Activated T-helper 1 cell treated with anti-CD3 and anti-CD28 coated beads, Interleukin-2, amount 50 U/mL, for 16 hours (primary cell): ENCODE data around the gene DCC.

Experiments
- DNase-seq, 2 donors: peaks; one replicate each; pipeline ENCODE4 v3.0.0-alpha.2; 2020; ENCODE audit warnings: low read depth in 1 of 2, low spot score in 1 of 2

DCC gene

GRCh38 chr18:52415131-52415530 is 75.1 kb downstream of the DCC start:
- no peak for DNase-seq

DNA sequence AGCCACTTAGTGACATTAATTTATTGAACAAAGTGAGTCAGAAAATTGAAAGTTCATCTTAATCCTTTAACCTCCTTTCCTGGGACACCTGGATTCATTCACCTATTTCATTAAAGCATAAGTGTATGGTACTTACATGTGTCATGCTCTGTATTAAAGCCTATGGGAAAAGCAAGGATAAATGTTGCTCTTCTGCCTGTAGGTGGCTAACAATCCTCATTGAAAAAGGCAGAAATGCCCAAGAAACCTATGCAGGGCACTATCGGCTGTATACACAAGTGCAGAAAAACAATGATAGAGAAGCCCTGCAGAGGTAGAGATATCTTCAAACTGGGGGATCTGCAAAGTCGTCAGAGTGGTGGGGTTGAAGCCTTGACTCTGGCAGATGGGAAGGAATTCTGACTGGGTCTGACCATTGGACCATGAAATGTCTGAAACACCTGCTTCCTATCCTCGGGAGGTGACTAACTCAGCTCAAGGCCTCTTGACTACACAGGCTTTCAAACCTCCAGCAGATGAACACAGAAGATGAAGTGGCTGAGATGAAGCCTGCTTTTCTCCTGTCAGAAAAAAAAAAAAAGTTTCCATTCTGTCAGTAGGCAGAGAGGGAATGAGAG is 83.1 kb downstream of the DCC start:
- DNase-seq, result no peak

DNA sequence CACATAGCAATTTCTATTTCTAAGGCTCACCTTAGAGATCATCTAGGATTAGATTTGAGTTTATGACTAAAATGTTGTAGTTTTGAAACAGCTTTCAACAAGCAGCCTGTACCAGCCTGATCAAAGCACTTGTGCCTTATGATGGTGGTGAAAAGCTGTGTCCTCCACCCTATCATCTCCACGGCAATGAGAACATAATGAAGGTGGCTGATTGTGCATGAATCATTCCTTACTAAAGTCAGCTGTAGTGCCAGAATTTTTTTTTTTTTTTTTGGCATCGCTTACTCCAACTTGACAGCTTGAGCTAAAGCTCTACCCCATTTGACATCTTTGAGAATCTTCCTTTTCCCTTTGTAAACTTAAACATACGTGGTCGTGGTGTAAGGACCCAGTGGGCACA is 86.0 kb downstream of the DCC start:
- DNase-seq, result no peak

- DNase-seq, result no peak
Observed at GRCh38 chr18:52426462-52426861, 86.5 kb downstream of the DCC start.

- DNase-seq, result no peak
Observed at GRCh38 chr18:52427521-52428175, 87.7 kb downstream of the DCC start.

GRCh38 chr18:52431683-52432082 is 91.7 kb downstream of the DCC start:
- no peak for DNase-seq

DNA sequence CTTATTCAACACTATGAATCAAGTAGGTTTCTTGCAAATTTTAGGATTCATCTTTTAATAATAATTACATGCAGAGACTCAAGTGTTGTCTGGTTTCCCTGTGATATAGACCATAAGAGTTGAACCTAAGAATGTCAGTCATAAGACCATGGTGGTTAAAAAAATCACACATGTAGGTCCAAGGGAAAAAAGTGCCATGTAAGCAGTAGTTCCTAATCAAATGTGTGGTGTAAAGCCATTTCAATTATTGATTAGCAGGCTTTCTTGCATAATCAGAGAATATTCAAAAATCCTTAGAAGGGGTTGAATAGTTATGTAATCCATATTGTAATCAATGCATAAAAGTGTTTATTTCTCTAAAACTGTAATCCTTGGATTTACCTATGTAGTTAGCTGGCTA is 93.8 kb downstream of the DCC start:
- no peak for DNase-seq

DNA sequence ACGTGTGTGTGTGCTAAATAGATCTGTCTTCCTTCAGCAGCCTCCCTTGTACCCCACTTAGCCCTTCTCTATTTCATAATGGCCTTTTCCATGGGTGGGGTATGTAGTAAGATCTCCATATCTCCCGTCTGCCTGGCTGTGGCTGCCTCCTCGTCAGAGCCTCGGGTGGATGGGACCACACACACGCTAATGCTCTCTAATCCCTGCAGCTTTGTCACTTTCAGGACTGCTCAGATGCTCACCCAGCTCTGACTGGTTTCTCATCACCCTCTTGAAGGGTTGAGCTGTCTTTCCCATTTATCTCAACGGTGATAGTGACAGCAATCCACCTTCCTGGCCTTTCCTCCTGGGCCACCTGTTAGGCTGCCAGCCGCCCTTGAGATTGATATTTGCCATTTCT is 95.3 kb downstream of the DCC start:
- DNase-seq, result no peak

GRCh38 chr18:52437161-52437560 is 97.2 kb downstream of the DCC start:
- no peak for DNase-seq

GRCh38 chr18:52439457-52439856 is 99.5 kb downstream of the DCC start:
- no peak for DNase-seq

- no peak for DNase-seq
Observed at GRCh38 chr18:52441794-52442193, 101.8 kb downstream of the DCC start.

DNA sequence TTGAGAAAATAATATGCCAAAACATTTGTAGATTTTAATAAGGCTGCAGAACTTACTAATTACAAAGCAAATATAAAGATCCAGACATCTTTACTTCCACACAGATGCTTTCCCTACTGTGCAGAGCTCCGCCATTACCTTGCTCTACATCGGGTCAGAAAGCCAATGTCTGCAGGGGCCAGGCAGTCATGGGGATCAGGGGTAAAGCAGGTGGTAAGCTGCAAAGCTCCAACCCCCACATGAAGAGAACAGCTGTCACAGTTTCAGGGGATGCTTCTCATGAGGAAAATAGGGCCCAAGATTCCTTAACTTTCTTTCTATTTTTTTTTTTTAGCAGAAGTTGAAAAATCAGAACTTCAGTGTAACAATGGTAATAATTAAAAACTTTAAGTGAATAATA is 102.7 kb downstream of the DCC start:
- DNase-seq, result no peak

DNA sequence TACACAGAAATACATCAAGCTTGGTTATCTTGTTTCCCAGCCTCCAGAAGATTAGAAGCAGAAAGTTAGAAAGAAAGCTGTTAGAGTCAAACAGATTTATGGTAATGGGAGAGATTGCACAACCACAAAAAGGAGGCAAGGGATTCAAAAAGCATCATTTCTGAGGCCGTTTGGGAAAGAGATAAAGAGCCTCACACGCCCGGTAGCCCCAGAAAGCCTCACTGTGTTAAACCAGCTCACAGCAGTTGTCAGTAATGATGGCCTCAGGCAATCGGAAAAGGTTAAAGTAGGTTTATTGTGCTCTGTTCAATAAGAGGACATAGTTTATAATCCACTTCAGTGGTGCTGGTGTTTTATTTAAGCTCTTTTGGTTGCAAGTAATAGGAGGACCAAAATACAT is 111.3 kb downstream of the DCC start:
- no peak for DNase-seq

- DNase-seq, result no peak
Observed at GRCh38 chr18:52451851-52452250, 111.9 kb downstream of the DCC start.

GRCh38 chr18:52452427-52452826 is 112.4 kb downstream of the DCC start:
- DNase-seq, result no peak

GRCh38 chr18:52459890-52460289 is 119.9 kb downstream of the DCC start:
- no peak for DNase-seq

GRCh38 chr18:52462853-52463252 is 122.9 kb downstream of the DCC start:
- DNase-seq, result no peak

DNA sequence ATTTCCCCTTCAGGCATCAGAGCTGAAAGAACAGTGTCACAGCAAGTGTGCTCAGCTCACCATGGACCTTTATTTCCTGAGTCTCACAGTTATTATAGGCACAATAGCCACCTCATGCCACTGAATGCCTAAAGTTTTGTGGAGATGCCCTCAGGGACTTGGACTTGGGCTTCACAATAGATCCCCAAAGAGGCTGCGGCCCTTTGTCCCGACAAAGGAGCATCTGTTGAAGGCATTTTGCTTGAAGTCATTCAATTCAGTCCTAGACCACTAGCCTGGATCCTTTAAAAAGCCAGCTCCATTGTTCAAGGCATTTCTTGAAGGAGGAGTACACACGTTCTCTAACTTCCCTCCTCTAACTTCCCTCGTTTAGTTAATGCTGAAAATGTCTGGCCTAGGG is 125.4 kb downstream of the DCC start:
- DNase-seq, result no peak

GRCh38 chr18:52468496-52468895 is 128.5 kb downstream of the DCC start:
- DNase-seq, result no peak

DNA sequence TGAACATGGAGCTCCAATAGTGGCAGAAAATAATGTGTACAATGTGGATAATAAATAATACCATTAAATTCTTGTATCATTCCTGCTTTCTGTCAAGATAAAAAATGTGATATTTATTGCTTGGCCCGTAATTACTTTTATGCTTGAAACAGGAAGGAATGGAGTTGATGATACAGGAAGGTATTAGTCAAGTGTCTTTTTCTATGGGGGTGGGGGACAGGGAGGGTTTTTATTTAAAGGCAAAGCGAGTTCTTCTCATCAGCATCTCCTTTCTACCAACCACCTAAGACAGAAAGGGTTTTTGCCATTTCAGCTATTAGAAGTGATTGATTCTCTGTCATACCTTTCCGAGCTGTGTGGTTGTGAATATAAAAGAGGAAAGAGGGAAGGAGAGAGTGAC is 135.3 kb downstream of the DCC start:
- no peak for DNase-seq

- no peak for DNase-seq
Observed at GRCh38 chr18:52481116-52481515, 141.1 kb downstream of the DCC start.

- DNase-seq, result no peak
Observed at GRCh38 chr18:52484977-52485376, 145.0 kb downstream of the DCC start.

DNA sequence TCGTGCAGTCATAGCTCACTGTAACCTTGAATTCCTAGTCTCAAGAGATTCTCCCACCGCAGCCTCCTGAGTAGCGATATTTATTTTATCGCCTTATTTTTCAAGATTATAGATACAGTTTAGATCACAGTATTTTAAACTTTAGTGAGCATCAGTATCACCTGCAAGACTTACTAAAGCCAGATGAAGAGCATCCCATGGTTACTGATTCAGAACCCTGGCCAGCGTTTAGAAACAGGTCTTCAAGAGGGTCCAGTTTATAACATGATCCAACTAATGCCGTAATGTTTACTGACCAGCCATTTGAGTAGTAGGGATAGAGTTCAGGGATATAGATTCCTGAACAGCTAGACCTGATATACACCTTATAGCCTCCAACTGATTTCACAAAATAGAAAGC is 146.1 kb downstream of the DCC start:
- DNase-seq, result no peak
